Nephron progenitor cell (in vitro differentiated cells): ENCODE measurements around the gene BEX3.
"Not testable (repeated sequence)": the region's sequence is repeated elsewhere in the genome, so short reads cannot be mapped to it uniquely, and the experiment has no call there.

ENCODE experiments used
- DNase-seq: peaks from one replicate; pipeline ENCODE4 v3.0.0; 2021
- H3K27ac Mint-ChIP-seq: 2 replicates; pipeline ENCODE4 v1.8.0; 2021; ENCODE audit warnings: mild to moderate bottlenecking, moderate library complexity, mixed read lengths
- H3K27me3 Mint-ChIP-seq: 2 replicates; pipeline ENCODE4 v1.8.0; 2021; ENCODE audit warnings: mild to moderate bottlenecking, low read depth, mixed read lengths; ENCODE audit not compliant: poor library complexity
- H3K36me3 Mint-ChIP-seq: 2 replicates; pipeline ENCODE4 v1.8.0; 2021; ENCODE audit warnings: low read depth, mixed read lengths
- H3K4me1 Mint-ChIP-seq: 2 replicates; pipeline ENCODE4 v1.8.0; 2021; ENCODE audit warnings: mixed read lengths
- H3K4me3 Mint-ChIP-seq: 2 replicates; pipeline ENCODE4 v1.8.0; 2021; ENCODE audit warnings: mild to moderate bottlenecking, moderate library complexity, mixed read lengths
- H3K9me3 Mint-ChIP-seq: 2 replicates; pipeline ENCODE4 v1.8.0; 2021; ENCODE audit warnings: mild to moderate bottlenecking, moderate library complexity, mixed read lengths
- TF ChIP-seq, protein P1 (sequence below): fragments of 200-600 bp; sonication (generic); IDR thresholded peaks from 2 replicates; pipeline ENCODE4 v1.5.0; 2021; ENCODE audit warnings: antibody characterized with exemption

BEX3 gene

DNA sequence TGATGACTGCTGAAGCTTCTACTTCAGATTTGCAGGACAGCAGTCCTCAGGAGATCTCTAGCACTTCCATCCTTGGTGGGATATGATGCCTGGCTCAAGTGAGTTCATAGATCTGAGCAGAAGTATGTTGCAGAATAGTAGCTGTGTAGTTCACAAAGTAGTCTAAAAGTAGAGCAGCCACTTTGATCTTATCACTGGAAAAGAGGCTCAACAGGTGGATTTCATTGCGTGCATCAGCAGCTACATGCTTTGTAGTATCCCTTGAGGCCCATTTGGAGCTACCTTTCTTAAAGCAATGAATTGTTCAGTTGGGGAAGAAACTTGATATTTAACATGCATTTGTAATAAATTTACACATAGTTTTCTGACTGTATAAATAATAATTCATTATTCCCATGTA is 29.9 kb downstream of the BEX3 start:
- peaks cover 14% of the 10 kb centered on the region for H3K36me3 Mint-ChIP-seq
- H3K27ac Mint-ChIP-seq, result no peak overlapping the region
- H3K9me3 Mint-ChIP-seq, result peaks cover 24% of the 10 kb centered on the region
- peaks cover 13% of the 10 kb centered on the region for H3K27me3 Mint-ChIP-seq
- TF ChIP-seq, protein P1, sequence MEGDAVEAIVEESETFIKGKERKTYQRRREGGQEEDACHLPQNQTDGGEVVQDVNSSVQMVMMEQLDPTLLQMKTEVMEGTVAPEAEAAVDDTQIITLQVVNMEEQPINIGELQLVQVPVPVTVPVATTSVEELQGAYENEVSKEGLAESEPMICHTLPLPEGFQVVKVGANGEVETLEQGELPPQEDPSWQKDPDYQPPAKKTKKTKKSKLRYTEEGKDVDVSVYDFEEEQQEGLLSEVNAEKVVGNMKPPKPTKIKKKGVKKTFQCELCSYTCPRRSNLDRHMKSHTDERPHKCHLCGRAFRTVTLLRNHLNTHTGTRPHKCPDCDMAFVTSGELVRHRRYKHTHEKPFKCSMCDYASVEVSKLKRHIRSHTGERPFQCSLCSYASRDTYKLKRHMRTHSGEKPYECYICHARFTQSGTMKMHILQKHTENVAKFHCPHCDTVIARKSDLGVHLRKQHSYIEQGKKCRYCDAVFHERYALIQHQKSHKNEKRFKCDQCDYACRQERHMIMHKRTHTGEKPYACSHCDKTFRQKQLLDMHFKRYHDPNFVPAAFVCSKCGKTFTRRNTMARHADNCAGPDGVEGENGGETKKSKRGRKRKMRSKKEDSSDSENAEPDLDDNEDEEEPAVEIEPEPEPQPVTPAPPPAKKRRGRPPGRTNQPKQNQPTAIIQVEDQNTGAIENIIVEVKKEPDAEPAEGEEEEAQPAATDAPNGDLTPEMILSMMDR, result no peak
- no peak for DNase-seq
- peak overlapping the region; percentile 93 for H3K4me3 Mint-ChIP-seq
- peaks cover 51% of the 10 kb centered on the region for H3K4me1 Mint-ChIP-seq

DNA sequence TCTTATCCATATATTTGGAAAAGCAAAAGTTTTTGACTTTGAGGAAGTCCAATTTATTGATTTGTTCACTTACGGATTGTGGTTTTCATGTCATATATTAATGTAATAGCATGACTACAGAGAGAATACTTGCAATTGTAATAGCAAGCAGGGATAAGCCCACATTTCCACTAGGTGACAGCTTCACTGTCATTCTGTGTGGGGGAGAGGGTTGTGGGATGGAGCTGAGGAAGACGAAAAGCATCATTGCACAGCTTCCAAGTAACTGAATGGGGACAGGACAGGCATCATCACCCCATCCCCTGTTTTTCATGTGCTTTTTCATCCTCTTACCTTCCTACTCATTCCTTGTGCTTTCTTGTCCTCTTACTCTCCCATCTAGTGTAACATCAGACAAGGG is 31.4 kb downstream of the BEX3 start:
- Mint-ChIP-seq H3K4me3 (no peak overlapping the region), H3K9me3 (peaks cover 30% of the 10 kb centered on the region), H3K27me3 (peaks cover 10% of the 10 kb centered on the region), H3K4me1 (peaks cover 41% of the 10 kb centered on the region), H3K36me3 (peaks cover 22% of the 10 kb centered on the region), H3K27ac (no peak overlapping the region)
- DNase-seq, result no peak
- TF ChIP-seq, protein P1, result no peak

DNA sequence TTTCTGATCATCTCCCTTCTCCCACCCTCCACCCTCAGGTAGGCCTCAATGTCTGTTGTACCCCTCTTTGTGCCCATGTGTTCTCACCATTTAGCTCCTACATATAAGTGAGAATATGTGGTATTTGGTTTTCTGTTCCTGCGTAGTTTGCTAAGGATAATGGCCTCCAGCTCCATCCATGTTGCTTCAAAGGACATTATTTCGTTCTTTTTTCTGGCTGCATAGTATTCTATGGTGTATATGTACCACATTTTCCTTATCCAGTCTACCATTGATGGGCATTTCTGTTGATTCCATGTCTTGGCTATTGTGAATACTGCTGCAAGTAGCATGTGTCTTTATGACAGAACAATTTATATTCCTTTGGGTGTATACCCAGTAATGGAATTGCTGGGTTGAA is 35.4 kb downstream of the BEX3 start:
- not testable (repeated sequence) for H3K4me3 Mint-ChIP-seq, H3K27me3 Mint-ChIP-seq, DNase-seq, H3K4me1 Mint-ChIP-seq, H3K27ac Mint-ChIP-seq
- H3K36me3 Mint-ChIP-seq, result peaks cover 22% of the 10 kb centered on the region
- H3K9me3 Mint-ChIP-seq, result peaks cover 25% of the 10 kb centered on the region

DNA sequence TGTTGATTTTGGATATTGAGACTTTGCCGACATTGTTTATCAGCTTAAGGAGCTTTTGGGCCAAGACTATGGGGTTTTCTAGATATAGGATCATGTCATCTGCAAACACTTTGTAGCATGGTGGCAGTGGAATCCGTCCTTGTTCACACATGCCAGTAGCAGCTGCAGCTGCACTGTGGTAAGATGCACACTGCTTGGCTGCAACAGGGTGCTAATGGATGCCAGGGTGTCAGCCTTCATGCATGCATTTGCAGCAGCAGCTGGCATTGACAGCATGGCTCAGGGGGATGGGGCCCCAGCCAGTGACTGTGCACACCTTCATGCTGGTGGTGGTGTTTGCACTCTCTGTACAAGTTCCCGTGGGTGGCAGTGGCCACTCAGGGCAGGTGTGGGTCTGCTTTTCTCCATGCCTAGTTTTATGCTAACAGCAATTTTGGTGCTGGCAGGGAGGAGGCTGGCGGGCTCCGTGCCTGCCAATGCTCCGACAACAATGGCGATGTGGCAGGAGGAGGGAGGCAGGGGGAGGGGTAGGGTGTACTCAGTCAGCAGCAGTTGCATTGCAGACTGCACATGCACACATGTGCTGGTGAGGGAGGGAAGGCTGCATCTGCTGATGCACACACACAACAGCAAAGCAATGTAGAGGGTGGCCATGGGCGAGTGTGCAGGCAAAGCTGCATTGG is 37.5 kb downstream of the BEX3 start:
- Mint-ChIP-seq H3K27me3 (no peaks in the 10 kb centered on the region), H3K9me3 (peaks cover 24% of the 10 kb centered on the region), H3K4me3 (no peak overlapping the region), H3K36me3 (peaks cover 26% of the 10 kb centered on the region), H3K4me1 (no peaks in the 10 kb centered on the region), H3K27ac (no peak overlapping the region)
- TF ChIP-seq, protein P1, result no peak
- DNase-seq, result no peak

DNA sequence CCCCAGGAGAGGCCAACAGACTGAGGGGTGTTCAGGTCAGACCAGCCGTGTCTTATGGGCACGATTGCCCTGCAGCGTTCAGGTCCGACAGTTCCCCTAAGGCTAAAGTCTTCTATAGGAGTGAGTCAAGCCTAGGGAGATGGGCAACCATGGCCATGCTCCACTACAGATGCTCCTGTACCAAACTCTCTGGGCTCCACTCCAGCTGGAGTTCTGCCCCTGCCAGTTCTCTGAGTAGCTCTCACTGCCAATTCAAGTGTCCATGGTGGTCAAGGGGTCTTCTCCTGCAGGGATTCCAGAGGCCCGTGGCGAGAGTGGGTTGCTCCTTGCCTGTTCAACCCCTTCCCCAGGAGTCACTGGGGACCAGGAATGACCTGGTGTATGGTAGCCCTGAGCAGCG is 38.2 kb downstream of the BEX3 start:
- no peak overlapping the region for H3K27ac Mint-ChIP-seq
- DNase-seq, result no peak
- no peaks in the 10 kb centered on the region for H3K27me3 Mint-ChIP-seq
- TF ChIP-seq, protein P1, result no peak
- H3K36me3 Mint-ChIP-seq, result peaks cover 23% of the 10 kb centered on the region
- H3K9me3 Mint-ChIP-seq, result peaks cover 27% of the 10 kb centered on the region
- H3K4me3 Mint-ChIP-seq, result no peak overlapping the region
- no peaks in the 10 kb centered on the region for H3K4me1 Mint-ChIP-seq

DNA sequence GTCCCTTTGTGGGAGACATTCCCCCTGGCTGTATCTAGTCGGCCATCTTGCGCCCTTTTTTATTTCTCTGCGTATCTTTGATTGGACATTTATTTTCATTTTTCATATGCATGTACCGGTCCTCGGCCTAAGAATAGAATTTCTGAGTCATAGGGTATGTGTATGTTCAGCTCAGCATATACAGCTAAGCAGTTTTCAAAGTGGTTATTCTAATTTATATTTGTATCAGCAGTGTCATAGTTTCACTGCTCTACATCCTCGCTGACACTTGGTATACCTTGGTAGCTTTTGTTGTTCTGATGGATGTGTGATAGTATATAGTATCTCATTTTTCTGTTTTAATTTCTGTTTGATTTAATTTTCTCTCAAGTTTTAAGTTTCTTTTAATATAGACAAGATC is 38.7 kb downstream of the BEX3 start:
- no peaks in the 10 kb centered on the region for H3K4me1 Mint-ChIP-seq
- H3K27ac Mint-ChIP-seq, result no peak overlapping the region
- no peaks in the 10 kb centered on the region for H3K27me3 Mint-ChIP-seq
- TF ChIP-seq, protein P1, result no peak
- no peak for DNase-seq
- no peak overlapping the region for H3K4me3 Mint-ChIP-seq
- peaks cover 18% of the 10 kb centered on the region for H3K36me3 Mint-ChIP-seq
- peaks cover 25% of the 10 kb centered on the region for H3K9me3 Mint-ChIP-seq
